IMR-90 (cell line): ENCODE data around the gene E2F8. TPM values are rescaled to one million over a fixed set of nuclear protein-coding genes. Genes with fewer than 3 reads are reported as not detected.

Experiments
- ATAC-seq: fragments of 200-7000 bp; cut with Tn5 transposase; 2 replicates; pipeline ENCODE4 v1.9.1; 2020; ENCODE audit warnings: low read depth, mild to moderate bottlenecking, moderate library complexity
- BruUV-seq: library from RNA; stranded (reverse); fragments of 400-500 nt; replicated peaks from 2 replicates; lab custom pipeline; 2021; lab: Mats Ljungman, UMichigan
- CTCF ChIA-PET: fragments of 300-600 bp; formaldehyde crosslinking; extraction: SDS; loops from one replicate; lab custom pipeline; 2021; ENCODE audit warnings: antibody characterized with exemption; lab: Yijun Ruan, JAX
- POLR2A ChIA-PET: fragments of 300-600 bp; sonication (Branson Sonifier 250); formaldehyde crosslinking; loops from one replicate; lab custom pipeline; 2022; ENCODE audit warnings: antibody characterized with exemption; ENCODE audit not compliant: unreplicated experiment; lab: Charles Lee
- DNase-seq: peaks from one replicate; pipeline ENCODE4 v3.0.0; 2013
- H2AFZ ChIP-seq: replicated peaks from 2 replicates; pipeline ENCODE3; 2013; ENCODE audit warnings: low read length, mild to moderate bottlenecking; ENCODE audit not compliant: poor library complexity
- H2AK5ac ChIP-seq: 2 replicates; pipeline ENCODE4 v1.6.1; 2013; ENCODE audit warnings: low read depth, low read length, inconsistent platforms
- H2AK9ac ChIP-seq: replicated peaks from 2 replicates; pipeline ENCODE3; 2013; ENCODE audit warnings: mild to moderate bottlenecking, low read depth, low read length, moderate library complexity; ENCODE audit not compliant: poor library complexity
- H2BK120ac ChIP-seq: 2 replicates; pipeline ENCODE4 v1.6.1; 2013; ENCODE audit warnings: low read depth, low read length, inconsistent platforms
- H2BK15ac ChIP-seq: 3 replicates; pipeline ENCODE4 v1.6.1; 2013; ENCODE audit warnings: low read depth, low read length, inconsistent platforms
- H2BK20ac ChIP-seq: 2 replicates; pipeline ENCODE4 v1.6.1; 2013; ENCODE audit warnings: low read depth, mild to moderate bottlenecking, inconsistent platforms, low read length, moderate library complexity
- H2BK5ac ChIP-seq: 2 replicates; pipeline ENCODE4 v1.6.1; 2013; ENCODE audit warnings: mild to moderate bottlenecking, low read depth, low read length, inconsistent platforms; ENCODE audit not compliant: poor library complexity, severe bottlenecking
- H3K14ac ChIP-seq: replicated peaks from 2 replicates; pipeline ENCODE4 v1.6.1; 2013; ENCODE audit warnings: low read depth, low read length, inconsistent platforms
- H3K18ac ChIP-seq: 2 replicates; pipeline ENCODE4 v1.6.1; 2013; ENCODE audit warnings: low read depth, low read length, control low read depth
- H3K23ac ChIP-seq: 2 replicates; pipeline ENCODE4 v1.6.1; 2013; ENCODE audit warnings: low read depth, low read length, inconsistent platforms
- H3K27ac ChIP-seq: 2 replicates; pipeline ENCODE4 v1.5.1; 2013; ENCODE audit warnings: mild to moderate bottlenecking, control low read depth, low read length; ENCODE audit not compliant: insufficient read depth
- H3K27me3 ChIP-seq: 2 replicates; pipeline ENCODE4 v1.6.1; 2013; ENCODE audit warnings: low read length; ENCODE audit not compliant: control insufficient read depth, insufficient read depth
- H3K36me3 ChIP-seq: 2 replicates; pipeline ENCODE4 v1.6.1; 2013; ENCODE audit warnings: low read length, mixed read lengths; ENCODE audit not compliant: control insufficient read depth, insufficient read depth
- H3K4ac ChIP-seq: 2 replicates; pipeline ENCODE4 v1.6.1; 2013; ENCODE audit warnings: low read depth, low read length, inconsistent platforms
- H3K4me1 ChIP-seq: 2 replicates; pipeline ENCODE4 v1.6.1; 2013; ENCODE audit warnings: low read length, mixed read lengths; ENCODE audit not compliant: control insufficient read depth, insufficient read depth
- H3K4me2 ChIP-seq: 2 replicates; pipeline ENCODE4 v1.6.1; 2013; ENCODE audit warnings: low read depth, mild to moderate bottlenecking, control low read depth, low read length, moderate library complexity
- H3K4me3 ChIP-seq: 2 replicates; pipeline ENCODE4 v1.5.1; 2013; ENCODE audit warnings: low read depth, mild to moderate bottlenecking, control low read depth, low read length, moderate library complexity; ENCODE audit not compliant: insufficient read depth
- H3K56ac ChIP-seq: 2 replicates; pipeline ENCODE4 v1.6.1; 2013; ENCODE audit warnings: low read length, inconsistent platforms; ENCODE audit not compliant: insufficient read depth; ENCODE audit errors: extremely low read depth
- H3K79me1 ChIP-seq, 2 experiments: 2 replicates each; pipeline ENCODE4 v1.6.1; 2013; ENCODE audit warnings: low read length in 2 of 2, inconsistent platforms in 1 of 2, low read depth in 1 of 2
- H3K9ac ChIP-seq: 2 replicates; pipeline ENCODE4 v1.6.1; 2013; ENCODE audit warnings: low read depth, low read length, control low read depth
- H3K9me1 ChIP-seq: 2 replicates; pipeline ENCODE4 v1.6.1; 2013; ENCODE audit warnings: low read length, inconsistent platforms; ENCODE audit not compliant: insufficient read depth
- H3K9me3 ChIP-seq: 2 replicates; pipeline ENCODE4 v1.6.1; 2013; ENCODE audit warnings: low read length; ENCODE audit not compliant: control insufficient read depth, insufficient read depth
- H4K20me1 ChIP-seq: 2 replicates; pipeline ENCODE4 v1.6.1; 2013; ENCODE audit warnings: low read length, inconsistent platforms; ENCODE audit not compliant: insufficient read depth
- H4K5ac ChIP-seq: 2 replicates; pipeline ENCODE4 v1.6.1; 2013; ENCODE audit warnings: mild to moderate bottlenecking, low read depth, low read length, control low read depth
- H4K8ac ChIP-seq, 2 experiments: 2 replicates each; pipeline ENCODE4 v1.6.1; 2013; ENCODE audit warnings: low read depth in 2 of 2, low read length in 2 of 2, control low read depth in 1 of 2, inconsistent platforms in 1 of 2
- H4K91ac ChIP-seq: 2 replicates; pipeline ENCODE4 v1.6.1; 2013; ENCODE audit warnings: low read depth, low read length, inconsistent platforms; ENCODE audit not compliant: insufficient read depth
- RFX5 ChIP-seq: IDR thresholded peaks from 2 replicates; pipeline ENCODE4 v1.8.0; 2012; ENCODE audit warnings: low read depth, mild to moderate bottlenecking, low read length, moderate library complexity
- SMC3 ChIP-seq: fragments of 150-350 bp; IDR thresholded peaks from 2 replicates; pipeline ENCODE4 v1.6.1; 2016; ENCODE audit warnings: low read depth, mild to moderate bottlenecking, antibody characterized with exemption, low read length, moderate library complexity
- USF2 ChIP-seq: fragments of 150-350 bp; IDR thresholded peaks from 2 replicates; pipeline ENCODE4 v1.6.1; 2017; ENCODE audit warnings: mild to moderate bottlenecking, antibody characterized with exemption, low read length, low read depth
- WGBS, 2 experiments: methylation state at CpG; one replicate each; pipeline versions ENCODE4 v1.1.5 to v1.1.7; 2013; ENCODE audit warnings: missing lambda C conversion rate in 2 of 2; ENCODE audit not compliant: insufficient read length in 1 of 2; ENCODE audit errors: extremely low coverage in 2 of 2; 5-methylcytosine and 5-hydroxymethylcytosine counted together
- dilution Hi-C: fragments of 300-500 bp; cut with HindIII; formaldehyde crosslinking; loops from one replicate; pipeline ENCODE4 v1.14.3; 2018; ENCODE audit warnings: low sequenced_read_pairs; ENCODE audit not compliant: unreplicated experiment
- in situ Hi-C: fragments of 300-500 bp; cut with MboI; formaldehyde crosslinking; loops from 3 replicates; pipeline ENCODE4 v1.14.3; 2019; ENCODE audit warnings: low sequenced_read_pairs, inconsistent platforms, mixed read lengths
- intact Hi-C: fragments of 100-400 bp; cut with micrococcal nuclease; formaldehyde crosslinking; loops from 2 replicates; pipeline ENCODE4 v1.10.0; 2022
- polyA plus RNA-seq, 3 experiments: library from polyadenylated mRNA; depleted of rRNA; stranded (reverse); fragments of >200 nt; gene quantifications; 2 replicates each; pipeline ENCODE4 v1.2.3, GENCODE V29; 2012; ENCODE audit warnings: low replicate concordance in 1 of 3
- total RNA-seq: library from RNA; depleted of rRNA; stranded (reverse); fragments of >200 nt; gene quantifications from 2 replicates; pipeline ENCODE4 v1.2.3, GENCODE V29; 2012

Gene E2F8
- total and polyA plus RNA-seq, 2 of the 4 experiments (the other 2 are of a cell fraction) = 1.1 to 2.3 TPM

DNA sequence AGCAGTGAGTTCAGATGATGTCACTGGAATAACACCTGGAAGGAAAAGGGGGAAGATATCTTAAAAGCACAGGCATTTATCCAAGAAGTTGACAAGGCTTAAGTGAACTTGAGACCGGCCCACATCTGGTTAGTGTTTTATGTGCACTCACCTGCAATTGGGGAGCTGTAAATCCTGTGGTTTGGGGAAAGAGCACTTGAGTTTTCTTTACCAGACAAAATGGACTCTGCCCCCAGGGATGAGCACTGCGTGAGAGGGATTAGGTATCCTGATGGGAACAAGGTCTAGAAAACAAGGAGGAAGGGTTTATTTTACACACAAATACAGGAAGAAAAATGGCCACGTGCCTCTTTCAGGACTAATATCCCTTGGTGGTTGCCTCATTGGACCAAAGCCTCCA is 15.2 kb downstream of the E2F8 start:
- no TSS peak for BruUV-seq
- Histone ChIP-seq H3K4me3 (no peak overlapping the region), H4K8ac (no peak overlapping the region), H2BK20ac (no peak overlapping the region), H3K23ac (no peak overlapping the region), H2BK5ac (no peak overlapping the region), H3K9me1 (no peaks in the 10 kb centered on the region; the same call in 1 of the 2 replicates), H3K9me3 (no peaks in the 10 kb centered on the region), H3K79me1 (no peaks in the 10 kb centered on the region), H4K5ac (no peak overlapping the region), H3K4ac (no peak overlapping the region), H2AK9ac (no peak overlapping the region), H2AFZ (no peak overlapping the region), H2BK15ac (no peak overlapping the region), H2BK120ac (no peak overlapping the region), H3K27me3 (no peaks in the 10 kb centered on the region; the same call in 1 of the 2 replicates), H3K14ac (no peak overlapping the region), H3K4me1 (no peaks in the 10 kb centered on the region), H4K20me1 (no peaks in the 10 kb centered on the region), H3K36me3 (no peaks in the 10 kb centered on the region), H4K91ac (no peak overlapping the region), H3K27ac (no peak overlapping the region), H3K56ac (no peak overlapping the region), H3K4me2 (no peak overlapping the region), H3K18ac (no peak overlapping the region), H2AK5ac (no peak overlapping the region), H3K9ac (no peak overlapping the region)
- no CpG with 5 or more reads among the region's 3 CpGs for WGBS, 2 experiments
- in situ Hi-C loops (no loop called here), dilution Hi-C loops (no loop called here), intact Hi-C loops (no loop called here)
- ATAC-seq = no peak
- no peak for DNase-seq
- TF ChIP-seq RFX5 (no peak), USF2 (no peak), SMC3 (no peak)
- POLR2A ChIA-PET = no interaction called here
- CTCF ChIA-PET = no interaction called here
